IMR-90 (cell line): ENCODE data around the gene HACL1. TPM values are rescaled to one million over a fixed set of nuclear protein-coding genes. Genes with fewer than 3 reads are reported as not detected.

Source experiments
- ATAC-seq: fragments of 200-7000 bp; cut with Tn5 transposase; 2 replicates; pipeline ENCODE4 v1.9.1; 2020; ENCODE audit warnings: low read depth, mild to moderate bottlenecking, moderate library complexity
- BruUV-seq: library from RNA; stranded (reverse); fragments of 400-500 nt; replicated peaks from 2 replicates; lab custom pipeline; 2021; lab: Mats Ljungman, UMichigan
- CTCF ChIA-PET: fragments of 300-600 bp; formaldehyde crosslinking; extraction: SDS; loops from one replicate; lab custom pipeline; 2021; ENCODE audit warnings: antibody characterized with exemption; lab: Yijun Ruan, JAX
- POLR2A ChIA-PET: fragments of 300-600 bp; sonication (Branson Sonifier 250); formaldehyde crosslinking; loops from one replicate; lab custom pipeline; 2022; ENCODE audit warnings: antibody characterized with exemption; ENCODE audit not compliant: unreplicated experiment; lab: Charles Lee
- DNase-seq: peaks from one replicate; pipeline ENCODE4 v3.0.0; 2013
- H2AFZ ChIP-seq: replicated peaks from 2 replicates; pipeline ENCODE3; 2013; ENCODE audit warnings: low read length, mild to moderate bottlenecking; ENCODE audit not compliant: poor library complexity
- H2AK5ac ChIP-seq: 2 replicates; pipeline ENCODE4 v1.6.1; 2013; ENCODE audit warnings: low read depth, low read length, inconsistent platforms
- H2AK9ac ChIP-seq: replicated peaks from 2 replicates; pipeline ENCODE3; 2013; ENCODE audit warnings: mild to moderate bottlenecking, low read depth, low read length, moderate library complexity; ENCODE audit not compliant: poor library complexity
- H2BK120ac ChIP-seq: 2 replicates; pipeline ENCODE4 v1.6.1; 2013; ENCODE audit warnings: low read depth, low read length, inconsistent platforms
- H2BK15ac ChIP-seq: 3 replicates; pipeline ENCODE4 v1.6.1; 2013; ENCODE audit warnings: low read depth, low read length, inconsistent platforms
- H2BK20ac ChIP-seq: 2 replicates; pipeline ENCODE4 v1.6.1; 2013; ENCODE audit warnings: low read depth, mild to moderate bottlenecking, inconsistent platforms, low read length, moderate library complexity
- H2BK5ac ChIP-seq: 2 replicates; pipeline ENCODE4 v1.6.1; 2013; ENCODE audit warnings: mild to moderate bottlenecking, low read depth, low read length, inconsistent platforms; ENCODE audit not compliant: poor library complexity, severe bottlenecking
- H3K14ac ChIP-seq: replicated peaks from 2 replicates; pipeline ENCODE4 v1.6.1; 2013; ENCODE audit warnings: low read depth, low read length, inconsistent platforms
- H3K18ac ChIP-seq: 2 replicates; pipeline ENCODE4 v1.6.1; 2013; ENCODE audit warnings: low read depth, low read length, control low read depth
- H3K23ac ChIP-seq: 2 replicates; pipeline ENCODE4 v1.6.1; 2013; ENCODE audit warnings: low read depth, low read length, inconsistent platforms
- H3K27ac ChIP-seq: 2 replicates; pipeline ENCODE4 v1.5.1; 2013; ENCODE audit warnings: mild to moderate bottlenecking, control low read depth, low read length; ENCODE audit not compliant: insufficient read depth
- H3K27me3 ChIP-seq: 2 replicates; pipeline ENCODE4 v1.6.1; 2013; ENCODE audit warnings: low read length; ENCODE audit not compliant: control insufficient read depth, insufficient read depth
- H3K36me3 ChIP-seq: 2 replicates; pipeline ENCODE4 v1.6.1; 2013; ENCODE audit warnings: low read length, mixed read lengths; ENCODE audit not compliant: control insufficient read depth, insufficient read depth
- H3K4ac ChIP-seq: 2 replicates; pipeline ENCODE4 v1.6.1; 2013; ENCODE audit warnings: low read depth, low read length, inconsistent platforms
- H3K4me1 ChIP-seq: 2 replicates; pipeline ENCODE4 v1.6.1; 2013; ENCODE audit warnings: low read length, mixed read lengths; ENCODE audit not compliant: control insufficient read depth, insufficient read depth
- H3K4me2 ChIP-seq: 2 replicates; pipeline ENCODE4 v1.6.1; 2013; ENCODE audit warnings: low read depth, mild to moderate bottlenecking, control low read depth, low read length, moderate library complexity
- H3K4me3 ChIP-seq: 2 replicates; pipeline ENCODE4 v1.5.1; 2013; ENCODE audit warnings: low read depth, mild to moderate bottlenecking, control low read depth, low read length, moderate library complexity; ENCODE audit not compliant: insufficient read depth
- H3K56ac ChIP-seq: 2 replicates; pipeline ENCODE4 v1.6.1; 2013; ENCODE audit warnings: low read length, inconsistent platforms; ENCODE audit not compliant: insufficient read depth; ENCODE audit errors: extremely low read depth
- H3K79me1 ChIP-seq, 2 experiments: 2 replicates each; pipeline ENCODE4 v1.6.1; 2013; ENCODE audit warnings: low read length in 2 of 2, inconsistent platforms in 1 of 2, low read depth in 1 of 2
- H3K9ac ChIP-seq: 2 replicates; pipeline ENCODE4 v1.6.1; 2013; ENCODE audit warnings: low read depth, low read length, control low read depth
- H3K9me1 ChIP-seq: 2 replicates; pipeline ENCODE4 v1.6.1; 2013; ENCODE audit warnings: low read length, inconsistent platforms; ENCODE audit not compliant: insufficient read depth
- H3K9me3 ChIP-seq: 2 replicates; pipeline ENCODE4 v1.6.1; 2013; ENCODE audit warnings: low read length; ENCODE audit not compliant: control insufficient read depth, insufficient read depth
- H4K20me1 ChIP-seq: 2 replicates; pipeline ENCODE4 v1.6.1; 2013; ENCODE audit warnings: low read length, inconsistent platforms; ENCODE audit not compliant: insufficient read depth
- H4K5ac ChIP-seq: 2 replicates; pipeline ENCODE4 v1.6.1; 2013; ENCODE audit warnings: mild to moderate bottlenecking, low read depth, low read length, control low read depth
- H4K8ac ChIP-seq, 2 experiments: 2 replicates each; pipeline ENCODE4 v1.6.1; 2013; ENCODE audit warnings: low read depth in 2 of 2, low read length in 2 of 2, control low read depth in 1 of 2, inconsistent platforms in 1 of 2
- H4K91ac ChIP-seq: 2 replicates; pipeline ENCODE4 v1.6.1; 2013; ENCODE audit warnings: low read depth, low read length, inconsistent platforms; ENCODE audit not compliant: insufficient read depth
- BHLHE40 ChIP-seq: fragments of 150-350 bp; IDR thresholded peaks from 2 replicates; pipeline ENCODE4 v1.6.1; 2016; ENCODE audit warnings: mild to moderate bottlenecking, low read depth, low read length
- CEBPB ChIP-seq: IDR thresholded peaks from 2 replicates; pipeline ENCODE4 v1.6.1; 2012; ENCODE audit warnings: low read depth, low read length, improper control_type of control experiment
- CHD1 ChIP-seq: IDR thresholded peaks from 2 replicates; pipeline ENCODE4 v1.6.1; 2012; ENCODE audit warnings: low read depth, low read length, improper control_type of control experiment
- FOS ChIP-seq: fragments of 150-350 bp; IDR thresholded peaks from 2 replicates; pipeline ENCODE4 v1.6.1; 2016; ENCODE audit warnings: low read depth, low read length
- MAFK ChIP-seq: IDR thresholded peaks from 2 replicates; pipeline ENCODE4 v1.6.1; 2012; ENCODE audit warnings: low read depth, low read length, improper control_type of control experiment
- MAZ ChIP-seq: IDR thresholded peaks from 2 replicates; pipeline ENCODE4 v1.6.1; 2012; ENCODE audit warnings: low read depth, mild to moderate bottlenecking, low read length, improper control_type of control experiment, moderate library complexity, borderline replicate concordance
- MXI1 ChIP-seq: IDR thresholded peaks from 2 replicates; pipeline ENCODE4 v1.6.1; 2012; ENCODE audit warnings: low read depth, mild to moderate bottlenecking, low read length, moderate library complexity, borderline replicate concordance
- NFE2L2 ChIP-seq: fragments of 150-350 bp; IDR thresholded peaks from 2 replicates; pipeline ENCODE4 v1.6.1; 2016; ENCODE audit warnings: low read depth, mild to moderate bottlenecking, low read length
- POLR2A ChIP-seq: IDR thresholded peaks from 2 replicates; pipeline ENCODE4 v1.6.1; 2012; ENCODE audit warnings: mild to moderate bottlenecking, low read depth, low read length
- RAD21 ChIP-seq: IDR thresholded peaks from 2 replicates; pipeline ENCODE4 v1.6.1; 2012; ENCODE audit warnings: low read length, improper control_type of control experiment
- RCOR1 ChIP-seq: IDR thresholded peaks from 2 replicates; pipeline ENCODE4 v1.6.1; 2012; ENCODE audit warnings: mild to moderate bottlenecking, low read length, improper control_type of control experiment; ENCODE audit not compliant: insufficient replicate concordance
- RFX5 ChIP-seq: IDR thresholded peaks from 2 replicates; pipeline ENCODE4 v1.8.0; 2012; ENCODE audit warnings: low read depth, mild to moderate bottlenecking, low read length, moderate library complexity
- SMC3 ChIP-seq: fragments of 150-350 bp; IDR thresholded peaks from 2 replicates; pipeline ENCODE4 v1.6.1; 2016; ENCODE audit warnings: low read depth, mild to moderate bottlenecking, antibody characterized with exemption, low read length, moderate library complexity
- WGBS, 2 experiments: methylation state at CpG; one replicate each; pipeline versions ENCODE4 v1.1.5 to v1.1.7; 2013; ENCODE audit warnings: missing lambda C conversion rate in 2 of 2; ENCODE audit not compliant: insufficient read length in 1 of 2; ENCODE audit errors: extremely low coverage in 2 of 2; 5-methylcytosine and 5-hydroxymethylcytosine counted together
- dilution Hi-C: fragments of 300-500 bp; cut with HindIII; formaldehyde crosslinking; loops from one replicate; pipeline ENCODE4 v1.14.3; 2018; ENCODE audit warnings: low sequenced_read_pairs; ENCODE audit not compliant: unreplicated experiment
- in situ Hi-C: fragments of 300-500 bp; cut with MboI; formaldehyde crosslinking; loops from 3 replicates; pipeline ENCODE4 v1.14.3; 2019; ENCODE audit warnings: low sequenced_read_pairs, inconsistent platforms, mixed read lengths
- intact Hi-C: fragments of 100-400 bp; cut with micrococcal nuclease; formaldehyde crosslinking; loops from 2 replicates; pipeline ENCODE4 v1.10.0; 2022
- polyA plus RNA-seq, 3 experiments: library from polyadenylated mRNA; depleted of rRNA; stranded (reverse); fragments of >200 nt; gene quantifications; 2 replicates each; pipeline ENCODE4 v1.2.3, GENCODE V29; 2012; ENCODE audit warnings: low replicate concordance in 1 of 3
- total RNA-seq: library from RNA; depleted of rRNA; stranded (reverse); fragments of >200 nt; gene quantifications from 2 replicates; pipeline ENCODE4 v1.2.3, GENCODE V29; 2012
- TF ChIP-seq, protein P1 (sequence below): fragments of 150-350 bp; IDR thresholded peaks from 2 replicates; pipeline ENCODE4 v1.6.1; 2016; ENCODE audit warnings: low read depth, mild to moderate bottlenecking, low read length, moderate library complexity, borderline replicate concordance
- TF ChIP-seq, protein P2 (sequence below): fragments of 150-350 bp; IDR thresholded peaks from 2 replicates; pipeline ENCODE4 v1.6.1; 2017; ENCODE audit warnings: mild to moderate bottlenecking, antibody characterized with exemption, low read length, low read depth
- TF ChIP-seq, protein P3 (sequence below): conservative IDR thresholded peaks from 2 replicates; pipeline ENCODE4 v1.5.1; 2012; ENCODE audit warnings: mild to moderate bottlenecking, low read depth, low read length, improper control_type of control experiment

HACL1 gene
- total and polyA plus RNA-seq, 2 of the 4 experiments (the other 2 are of a cell fraction) = 9.9 to 28.1 TPM

DNA sequence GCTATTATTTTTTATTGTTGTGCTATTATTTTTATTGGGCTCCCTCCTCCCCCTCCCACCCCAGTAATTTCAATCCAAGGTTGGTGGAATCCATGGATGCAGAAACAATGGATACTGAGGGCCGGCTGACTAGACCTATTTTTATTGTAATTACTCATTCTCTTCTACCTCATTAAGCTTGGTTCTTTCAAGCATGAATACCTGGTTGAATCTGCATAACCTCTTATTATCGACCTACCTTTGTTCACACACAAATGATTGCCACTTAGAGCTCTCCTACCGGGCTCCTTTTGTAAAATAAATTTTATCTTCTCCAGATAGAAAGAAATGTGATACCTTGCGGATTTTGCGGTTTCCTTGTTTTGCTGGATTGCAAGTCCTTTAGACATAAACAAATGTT, 31.8 kb upstream of the HACL1 start:
- dilution Hi-C loops = no loop called here
- Histone ChIP-seq H2BK5ac (peak overlapping the region; percentile 92), H2BK15ac (peak overlapping the region; percentile 93; the same call in 2 of the 3 replicates), H3K18ac (peak overlapping the region; percentile 65), H2BK20ac (peak overlapping the region; percentile 67), H3K79me1 (peaks cover 15 to 42% of the 10 kb centered on the region in 2 experiments; a peak in 3 of 4 replicates), H3K23ac (peak overlapping the region; percentile 36; the same call in 1 of the 2 replicates), H3K27me3 (no peaks in the 10 kb centered on the region), H3K9ac (no peak overlapping the region), H4K91ac (peak overlapping the region; percentile 90), H3K4me2 (no peak overlapping the region), H3K9me1 (peaks cover 25% of the 10 kb centered on the region), H3K56ac (peak overlapping the region; percentile 56; the same call in 1 of the 2 replicates), H4K20me1 (no peaks in the 10 kb centered on the region), H3K4ac (peak overlapping the region; percentile 74), H2AFZ (no peak overlapping the region), H2AK5ac (peak overlapping the region; percentile 24), H3K9me3 (no peaks in the 10 kb centered on the region), H3K27ac (peak overlapping the region; percentile 65; the same call in 1 of the 2 replicates), H3K14ac (peak overlapping the region; percentile 50; the same call in 1 of the 2 replicates), H4K5ac (peak overlapping the region; percentile 33; the same call in 1 of the 2 replicates), H3K4me1 (peaks cover 40% of the 10 kb centered on the region), H3K4me3 (no peak overlapping the region), H2BK120ac (peak overlapping the region; percentile 89), H4K8ac (peak overlapping the region; percentile 11 to 70; a peak in 2 of 4 replicates), H3K36me3 (no peaks in the 10 kb centered on the region), H2AK9ac (no peak overlapping the region)
- BruUV-seq = no TSS peak
- ATAC-seq (no peak), DNase-seq (no peak)
- intact Hi-C loops = loop anchor here (5.0 to 10.0 kb wide), 3 partner anchors 164 to 612 kb away; partner anchors contain the start of gene ANKRD28
- in situ Hi-C loops = loop anchor here (25.0 kb wide), 2 partner anchors 429 to 604 kb away; no protein-coding TSS in a partner anchor
- ChIA-PET POLR2A (interaction anchor here (0.5 kb wide), 1 partner anchor 491 kb away, joined by 3 read pairs; no protein-coding TSS in a partner anchor), CTCF (no interaction called here)
- TF ChIP-seq, protein P1, sequence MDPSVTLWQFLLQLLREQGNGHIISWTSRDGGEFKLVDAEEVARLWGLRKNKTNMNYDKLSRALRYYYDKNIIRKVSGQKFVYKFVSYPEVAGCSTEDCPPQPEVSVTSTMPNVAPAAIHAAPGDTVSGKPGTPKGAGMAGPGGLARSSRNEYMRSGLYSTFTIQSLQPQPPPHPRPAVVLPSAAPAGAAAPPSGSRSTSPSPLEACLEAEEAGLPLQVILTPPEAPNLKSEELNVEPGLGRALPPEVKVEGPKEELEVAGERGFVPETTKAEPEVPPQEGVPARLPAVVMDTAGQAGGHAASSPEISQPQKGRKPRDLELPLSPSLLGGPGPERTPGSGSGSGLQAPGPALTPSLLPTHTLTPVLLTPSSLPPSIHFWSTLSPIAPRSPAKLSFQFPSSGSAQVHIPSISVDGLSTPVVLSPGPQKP = no peak
- TF ChIP-seq MAFK (no peak), BHLHE40 (no peak), RCOR1 (no peak), SMC3 (no peak), RAD21 (no peak), RFX5 (no peak), CEBPB (no peak), POLR2A (no peak), MXI1 (no peak), FOS (no peak), CHD1 (no peak), NFE2L2 (no peak), MAZ (no peak)
- TF ChIP-seq, protein P2, sequence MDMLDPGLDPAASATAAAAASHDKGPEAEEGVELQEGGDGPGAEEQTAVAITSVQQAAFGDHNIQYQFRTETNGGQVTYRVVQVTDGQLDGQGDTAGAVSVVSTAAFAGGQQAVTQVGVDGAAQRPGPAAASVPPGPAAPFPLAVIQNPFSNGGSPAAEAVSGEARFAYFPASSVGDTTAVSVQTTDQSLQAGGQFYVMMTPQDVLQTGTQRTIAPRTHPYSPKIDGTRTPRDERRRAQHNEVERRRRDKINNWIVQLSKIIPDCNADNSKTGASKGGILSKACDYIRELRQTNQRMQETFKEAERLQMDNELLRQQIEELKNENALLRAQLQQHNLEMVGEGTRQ = no peak
- TF ChIP-seq, protein P3, sequence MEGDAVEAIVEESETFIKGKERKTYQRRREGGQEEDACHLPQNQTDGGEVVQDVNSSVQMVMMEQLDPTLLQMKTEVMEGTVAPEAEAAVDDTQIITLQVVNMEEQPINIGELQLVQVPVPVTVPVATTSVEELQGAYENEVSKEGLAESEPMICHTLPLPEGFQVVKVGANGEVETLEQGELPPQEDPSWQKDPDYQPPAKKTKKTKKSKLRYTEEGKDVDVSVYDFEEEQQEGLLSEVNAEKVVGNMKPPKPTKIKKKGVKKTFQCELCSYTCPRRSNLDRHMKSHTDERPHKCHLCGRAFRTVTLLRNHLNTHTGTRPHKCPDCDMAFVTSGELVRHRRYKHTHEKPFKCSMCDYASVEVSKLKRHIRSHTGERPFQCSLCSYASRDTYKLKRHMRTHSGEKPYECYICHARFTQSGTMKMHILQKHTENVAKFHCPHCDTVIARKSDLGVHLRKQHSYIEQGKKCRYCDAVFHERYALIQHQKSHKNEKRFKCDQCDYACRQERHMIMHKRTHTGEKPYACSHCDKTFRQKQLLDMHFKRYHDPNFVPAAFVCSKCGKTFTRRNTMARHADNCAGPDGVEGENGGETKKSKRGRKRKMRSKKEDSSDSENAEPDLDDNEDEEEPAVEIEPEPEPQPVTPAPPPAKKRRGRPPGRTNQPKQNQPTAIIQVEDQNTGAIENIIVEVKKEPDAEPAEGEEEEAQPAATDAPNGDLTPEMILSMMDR = no peak
- WGBS, 2 experiments = no CpG with 5 or more reads among the region's 5 CpGs
